CD4-positive, alpha-beta T cell (primary cell): ENCODE measurements around the gene CREB3L2. TPM values are rescaled to one million over a fixed set of nuclear protein-coding genes. Genes with fewer than 3 reads are reported as not detected.

Source experiments
- ATAC-seq: fragments of 200-7000 bp; cut with Tn5 transposase; one replicate; pipeline ENCODE4 v1.10.0; 2022; ENCODE audit warnings: mild to moderate bottlenecking; ENCODE audit not compliant: poor library complexity
- CTCF ChIA-PET: fragments of 350-600 bp; sonication (Branson Sonifier 250); formaldehyde crosslinking; loops from one replicate; lab custom pipeline; 2021; ENCODE audit warnings: antibody characterized with exemption, inconsistent platforms; lab: Charles Lee
- POLR2A ChIA-PET: fragments of 350-600 bp; sonication (Branson Sonifier 250); formaldehyde crosslinking; loops from one replicate; lab custom pipeline; 2021; ENCODE audit warnings: antibody characterized with exemption, inconsistent platforms; lab: Charles Lee
- DNase-seq, 14 experiments: peaks; one replicate each; pipeline ENCODE4 v3.0.0-alpha.2; 2013 to 2020; ENCODE audit warnings: mixed read lengths in 2 of 14
- H3K27ac ChIP-seq, 2 donors: one replicate each; pipeline versions ENCODE4 v1.5.1 to v1.7.0; 2013; ENCODE audit warnings: low read length in 2 of 2, low read depth in 1 of 2, mild to moderate bottlenecking in 1 of 2
- H3K27me3 ChIP-seq, 2 experiments: 1 replicate in 1 of 2; 2 replicates in 1 of 2; pipeline versions ENCODE4 v1.6.1 to v1.7.0; 2013; ENCODE audit warnings: low read length in 2 of 2, control low read depth in 1 of 2, mild to moderate bottlenecking in 1 of 2, moderate library complexity in 1 of 2; ENCODE audit not compliant: insufficient read depth in 2 of 2, control insufficient read depth in 1 of 2
- H3K36me3 ChIP-seq: one replicate; pipeline ENCODE4 v1.6.1; 2013; ENCODE audit warnings: low read length, control low read depth; ENCODE audit not compliant: insufficient read depth
- H3K4me1 ChIP-seq: one replicate; pipeline ENCODE4 v1.6.1; 2013; ENCODE audit warnings: low read length, control low read depth; ENCODE audit not compliant: insufficient read depth
- H3K4me3 ChIP-seq: one replicate; pipeline ENCODE4 v1.5.1; 2013; ENCODE audit warnings: mild to moderate bottlenecking, low read length, moderate library complexity
- H3K9me3 ChIP-seq, 2 experiments: 1 replicate in 1 of 2; 2 replicates in 1 of 2; pipeline versions ENCODE4 v1.6.1 to v1.7.0; 2013; ENCODE audit warnings: low read length in 2 of 2, mild to moderate bottlenecking in 2 of 2, control low read depth in 1 of 2, moderate library complexity in 1 of 2; ENCODE audit not compliant: control insufficient read depth in 1 of 2, insufficient read depth in 1 of 2
- H3K27ac Mint-ChIP-seq: one replicate; pipeline ENCODE4 v1.8.0; 2020; ENCODE audit warnings: mixed read lengths
- H3K27me3 Mint-ChIP-seq: one replicate; pipeline ENCODE4 v1.8.0; 2021; ENCODE audit warnings: mixed read lengths
- H3K36me3 Mint-ChIP-seq: one replicate; pipeline ENCODE4 v1.8.0; 2021; ENCODE audit warnings: low read depth, mixed read lengths
- H3K4me1 Mint-ChIP-seq: one replicate; pipeline ENCODE4 v1.8.0; 2021; ENCODE audit warnings: low read depth, mixed read lengths
- H3K4me3 Mint-ChIP-seq: one replicate; pipeline ENCODE4 v1.8.0; 2020; ENCODE audit warnings: mild to moderate bottlenecking, mixed read lengths
- H3K9me3 Mint-ChIP-seq: one replicate; pipeline ENCODE4 v1.8.0; 2020; ENCODE audit warnings: mixed read lengths
- intact Hi-C, 2 experiments: fragments of 100-400 bp; cut with DNase I in 1 of 2; cut with micrococcal nuclease in 1 of 2; formaldehyde crosslinking; loops; one replicate each; pipeline versions ENCODE4 v1.15.1 to v1.9.0; 2023 to 2025; cut with DNase I, micrococcal nuclease
- total RNA-seq, 174 experiments: library from RNA in 2 of 174; stranded (reverse) in 2 of 174; gene quantifications; one replicate each; pipeline ENCODE4 v1.2.3 and lab custom pipeline; 2021 to 2026
- TF ChIP-seq, protein P1 (sequence below): fragments of 200-600 bp; IDR thresholded peaks from one replicate; pipeline ENCODE4 v1.8.0; 2022; ENCODE audit warnings: antibody characterized with exemption, mild to moderate bottlenecking

Gene CREB3L2
- total RNA-seq, 2 experiments from 2014 or later = 11.7 to 12.9 TPM

DNA sequence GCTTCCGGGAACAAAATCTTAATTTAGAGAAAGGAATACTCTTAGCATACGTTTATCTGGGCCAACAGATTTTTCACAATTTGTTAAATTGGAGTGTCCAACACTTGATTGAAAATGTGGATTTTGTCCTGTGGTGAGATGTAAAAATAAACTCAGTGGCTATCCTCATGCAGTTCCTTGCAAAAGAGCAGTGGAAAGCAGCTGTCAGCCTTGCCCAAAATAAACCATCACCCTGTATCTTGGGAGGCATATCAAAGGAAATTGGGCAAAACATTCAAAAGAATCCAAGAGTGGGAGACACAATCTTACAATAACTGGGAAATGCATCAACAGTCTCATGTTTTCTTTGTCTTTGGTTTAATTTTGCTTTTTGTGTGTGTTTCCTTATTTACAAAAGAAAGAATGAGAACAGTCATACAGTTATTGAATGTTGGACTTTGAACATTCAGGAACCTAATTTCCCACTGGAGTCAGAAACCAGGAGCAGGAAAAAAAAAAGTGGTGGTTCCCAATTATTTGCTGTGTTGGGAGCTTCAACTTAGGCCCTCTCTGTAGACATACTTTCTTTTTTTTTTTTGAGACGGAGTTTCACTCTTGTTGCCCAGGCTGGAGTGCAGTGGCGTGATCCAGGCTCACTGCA, 110.8 kb downstream of the CREB3L2 start:
- Histone ChIP-seq H3K36me3 (peaks cover 52% of the 10 kb centered on the region), H3K4me1 (no peaks in the 10 kb centered on the region), H3K9me3 (no peaks in the 10 kb centered on the region), H3K4me3 (no peak overlapping the region), H3K27me3 (no peaks in the 10 kb centered on the region), H3K27ac (no peak overlapping the region)
- Mint-ChIP-seq H3K27ac (no peak overlapping the region), H3K9me3 (no peaks in the 10 kb centered on the region), H3K4me3 (no peak overlapping the region), H3K27me3 (no peaks in the 10 kb centered on the region), H3K36me3 (peaks cover 65% of the 10 kb centered on the region), H3K4me1 (no peaks in the 10 kb centered on the region)
- intact Hi-C loops = loop anchor here in 1 of 2 experiments (10.0 kb wide), 1 partner anchor 286 kb away; no protein-coding TSS in a partner anchor
- no peak for ATAC-seq
- POLR2A ChIA-PET = no interaction called here
- TF ChIP-seq, protein P1, sequence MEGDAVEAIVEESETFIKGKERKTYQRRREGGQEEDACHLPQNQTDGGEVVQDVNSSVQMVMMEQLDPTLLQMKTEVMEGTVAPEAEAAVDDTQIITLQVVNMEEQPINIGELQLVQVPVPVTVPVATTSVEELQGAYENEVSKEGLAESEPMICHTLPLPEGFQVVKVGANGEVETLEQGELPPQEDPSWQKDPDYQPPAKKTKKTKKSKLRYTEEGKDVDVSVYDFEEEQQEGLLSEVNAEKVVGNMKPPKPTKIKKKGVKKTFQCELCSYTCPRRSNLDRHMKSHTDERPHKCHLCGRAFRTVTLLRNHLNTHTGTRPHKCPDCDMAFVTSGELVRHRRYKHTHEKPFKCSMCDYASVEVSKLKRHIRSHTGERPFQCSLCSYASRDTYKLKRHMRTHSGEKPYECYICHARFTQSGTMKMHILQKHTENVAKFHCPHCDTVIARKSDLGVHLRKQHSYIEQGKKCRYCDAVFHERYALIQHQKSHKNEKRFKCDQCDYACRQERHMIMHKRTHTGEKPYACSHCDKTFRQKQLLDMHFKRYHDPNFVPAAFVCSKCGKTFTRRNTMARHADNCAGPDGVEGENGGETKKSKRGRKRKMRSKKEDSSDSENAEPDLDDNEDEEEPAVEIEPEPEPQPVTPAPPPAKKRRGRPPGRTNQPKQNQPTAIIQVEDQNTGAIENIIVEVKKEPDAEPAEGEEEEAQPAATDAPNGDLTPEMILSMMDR = no peak
- DNase-seq = no peak
- CTCF ChIA-PET = no interaction called here

DNA sequence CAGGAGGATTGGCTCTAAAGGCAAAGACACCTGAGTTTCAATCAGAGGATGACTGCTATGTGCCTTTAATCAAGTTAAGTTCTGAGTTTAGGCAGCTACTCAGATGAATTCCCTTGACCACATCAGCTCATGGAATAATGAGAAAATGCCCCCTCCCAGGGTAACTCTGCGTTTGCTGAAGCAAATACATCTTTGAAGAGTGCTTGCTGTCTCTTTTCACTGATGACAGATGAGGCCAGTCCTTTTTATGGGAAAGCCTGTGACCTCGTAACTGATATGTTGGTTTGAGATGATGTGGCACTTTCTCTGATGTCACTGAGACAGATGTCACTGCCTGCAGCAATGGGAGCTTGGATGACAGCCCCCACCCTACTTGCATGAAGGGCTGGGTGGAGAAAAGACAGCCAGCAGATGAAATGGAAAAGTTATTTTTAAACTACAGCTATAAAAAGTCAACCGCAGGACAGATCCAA, 111.4 kb downstream of the CREB3L2 start:
- Mint-ChIP-seq H3K9me3 (no peaks in the 10 kb centered on the region), H3K27me3 (no peaks in the 10 kb centered on the region), H3K36me3 (peaks cover 66% of the 10 kb centered on the region), H3K4me3 (no peak overlapping the region), H3K27ac (no peak overlapping the region), H3K4me1 (no peaks in the 10 kb centered on the region)
- POLR2A ChIA-PET = no interaction called here
- H3K27ac ChIP-seq = no peak overlapping the region
- no peak for DNase-seq
- CTCF ChIA-PET = no interaction called here
- H3K9me3 ChIP-seq = no peaks in the 10 kb centered on the region
- intact Hi-C loops = loop anchor here in 1 of 2 experiments (10.0 kb wide), 1 partner anchor 286 kb away; no protein-coding TSS in a partner anchor
- no peak overlapping the region for H3K4me3 ChIP-seq
- H3K36me3 ChIP-seq = peaks cover 48% of the 10 kb centered on the region
- no peak for ATAC-seq
- TF ChIP-seq, protein P1 = no peak
- H3K27me3 ChIP-seq = no peaks in the 10 kb centered on the region
- no peaks in the 10 kb centered on the region for H3K4me1 ChIP-seq

DNA sequence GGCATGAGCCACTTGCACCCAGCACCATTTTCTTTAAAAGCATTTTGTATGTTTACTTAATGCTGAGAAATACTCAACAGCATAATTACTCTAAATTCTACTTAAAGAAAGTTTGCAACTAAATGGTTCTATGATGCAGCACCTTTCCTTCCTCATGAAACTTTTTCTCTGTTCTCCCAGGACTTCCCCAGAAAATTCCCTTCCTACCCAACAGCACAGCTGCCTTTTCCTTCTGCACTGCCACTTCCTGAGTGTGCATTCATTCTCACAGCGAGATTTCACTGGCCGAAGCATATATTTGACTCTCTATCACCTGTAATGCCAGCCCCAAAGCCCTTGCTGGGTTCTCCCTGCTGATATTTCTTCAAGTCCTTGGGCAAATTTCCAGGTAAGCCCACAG, 113.6 kb downstream of the CREB3L2 start:
- H3K4me1 ChIP-seq = no peaks in the 10 kb centered on the region
- ChIA-PET CTCF (no interaction called here), POLR2A (no interaction called here)
- intact Hi-C loops = no loop called here
- no peak overlapping the region for H3K4me3 ChIP-seq
- H3K27me3 ChIP-seq = no peaks in the 10 kb centered on the region
- DNase-seq (no peak), ATAC-seq (no peak)
- Mint-ChIP-seq H3K27ac (no peak overlapping the region), H3K27me3 (no peaks in the 10 kb centered on the region), H3K4me3 (no peak overlapping the region), H3K4me1 (no peaks in the 10 kb centered on the region), H3K9me3 (no peaks in the 10 kb centered on the region), H3K36me3 (peaks cover 67% of the 10 kb centered on the region)
- peaks cover 47% of the 10 kb centered on the region for H3K36me3 ChIP-seq
- no peaks in the 10 kb centered on the region for H3K9me3 ChIP-seq
- TF ChIP-seq, protein P1 = no peak
- no peak overlapping the region for H3K27ac ChIP-seq
